MCF 10A (cell line): Measurements from ENCODE around the gene PTTG1IP. TPM values are rescaled to one million over a fixed set of nuclear protein-coding genes. Genes with fewer than 3 reads are reported as not detected.

ENCODE experiments used
- BruUV-seq: library from RNA; stranded (reverse); fragments of 400-500 nt; replicated peaks from 2 replicates; lab custom pipeline; 2021; lab: Mats Ljungman, UMichigan
- CTCF ChIA-PET: fragments of 300-600 bp; sonication (Branson Sonifier 250); formaldehyde crosslinking; extraction: SDS; loops from one replicate; lab custom pipeline; 2021; ENCODE audit warnings: antibody characterized with exemption, inconsistent platforms; lab: Yijun Ruan, JAX
- POLR2A ChIA-PET: fragments of 300-600, 350-650 bp; sonication (Branson Sonifier 250); formaldehyde crosslinking; extraction: SDS; loops from one replicate; lab custom pipeline; 2020; ENCODE audit warnings: antibody characterized with exemption, inconsistent platforms; lab: Yijun Ruan, JAX
- DNase-seq: peaks from one replicate; pipeline ENCODE4 v3.0.0-alpha.2; 2018; ENCODE audit not compliant: unreplicated experiment
- H3K27ac Mint-ChIP-seq: one replicate; pipeline ENCODE4 v1.8.0; 2022; ENCODE audit warnings: mild to moderate bottlenecking, low read depth, mixed read lengths; ENCODE audit not compliant: unreplicated experiment
- H3K27me3 Mint-ChIP-seq: one replicate; pipeline ENCODE4 v1.8.0; 2022; ENCODE audit warnings: mixed read lengths; ENCODE audit not compliant: insufficient read depth, unreplicated experiment
- H3K36me3 Mint-ChIP-seq: one replicate; pipeline ENCODE4 v1.8.0; 2022; ENCODE audit warnings: mild to moderate bottlenecking, moderate library complexity, mixed read lengths; ENCODE audit not compliant: insufficient read depth, unreplicated experiment
- H3K4me1 Mint-ChIP-seq: one replicate; pipeline ENCODE4 v1.8.0; 2022; ENCODE audit warnings: mixed read lengths; ENCODE audit not compliant: insufficient read depth, unreplicated experiment
- H3K4me3 Mint-ChIP-seq: one replicate; pipeline ENCODE4 v1.8.0; 2022; ENCODE audit warnings: mild to moderate bottlenecking, moderate library complexity, mixed read lengths; ENCODE audit not compliant: unreplicated experiment
- H3K9me3 Mint-ChIP-seq: one replicate; pipeline ENCODE4 v1.8.0; 2022; ENCODE audit warnings: mixed read lengths; ENCODE audit not compliant: unreplicated experiment
- intact Hi-C: fragments of 100-400 bp; cut with micrococcal nuclease; formaldehyde crosslinking; loops from 2 replicates; pipeline ENCODE4 v1.14.1; 2022
- total RNA-seq: library from RNA; stranded (reverse); gene quantifications from 2 replicates; pipeline ENCODE4 v1.2.3, GENCODE V29; 2022
- TF ChIP-seq, protein P1 (sequence below): fragments of 200-600 bp; IDR thresholded peaks from one replicate; pipeline ENCODE4 v1.8.0; 2022; ENCODE audit warnings: antibody characterized with exemption, mild to moderate bottlenecking; ENCODE audit not compliant: unreplicated experiment

The PTTG1IP gene
- total RNA-seq, 1 experiment from 2014 or later, result 338 TPM

DNA sequence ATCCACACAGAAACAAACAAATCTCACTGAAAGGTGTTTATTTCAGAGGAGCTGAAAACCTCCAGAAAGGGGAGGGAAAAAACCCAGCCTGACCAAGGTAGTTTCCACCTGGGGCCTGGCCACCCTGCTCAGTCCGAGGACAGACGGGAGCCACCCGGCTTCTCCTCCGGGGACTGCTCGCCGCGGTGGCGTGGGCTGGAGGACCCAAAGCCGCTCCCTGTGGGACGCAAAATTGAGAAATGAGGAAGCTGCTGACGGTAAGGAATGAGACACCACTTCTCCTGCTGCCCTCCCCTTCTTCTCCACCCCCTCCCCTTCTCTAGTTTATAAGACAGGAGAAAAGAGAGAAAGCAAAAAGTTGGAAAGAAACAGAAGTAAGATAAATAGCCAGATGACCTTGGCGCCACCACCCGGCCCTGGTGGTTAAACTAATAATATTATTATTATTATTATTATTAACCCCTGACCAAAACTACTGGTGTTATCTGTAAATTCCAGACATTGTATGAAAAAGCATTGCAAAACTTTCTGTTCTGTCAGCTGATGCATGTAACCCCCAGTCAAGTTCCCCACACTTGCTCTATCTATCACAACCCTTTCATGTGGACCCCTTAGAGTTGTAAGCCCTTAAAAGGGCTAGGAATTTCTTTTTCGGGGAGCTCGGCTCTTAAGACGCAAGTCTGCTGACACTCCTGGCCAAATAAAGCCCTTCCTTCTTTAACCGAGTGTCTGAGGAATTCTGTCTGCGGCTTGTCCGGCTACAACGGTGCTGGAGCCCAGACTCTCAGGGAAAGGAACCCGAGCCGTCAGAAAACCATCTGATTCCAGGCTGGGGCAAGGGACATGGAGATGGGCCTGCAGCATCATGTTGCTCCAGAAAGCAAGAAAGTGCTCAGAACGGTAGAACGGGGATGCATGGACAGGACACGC is 34.7 kb upstream of the PTTG1IP start:
- no peaks in the 10 kb centered on the region for H3K27me3 Mint-ChIP-seq
- CTCF ChIA-PET, result interaction anchor here (0.6 to 1.2 kb wide), 4 partner anchors 13 to 442 kb away, joined by 3 to 6 read pairs (median 4); no protein-coding TSS in a partner anchor

DNA sequence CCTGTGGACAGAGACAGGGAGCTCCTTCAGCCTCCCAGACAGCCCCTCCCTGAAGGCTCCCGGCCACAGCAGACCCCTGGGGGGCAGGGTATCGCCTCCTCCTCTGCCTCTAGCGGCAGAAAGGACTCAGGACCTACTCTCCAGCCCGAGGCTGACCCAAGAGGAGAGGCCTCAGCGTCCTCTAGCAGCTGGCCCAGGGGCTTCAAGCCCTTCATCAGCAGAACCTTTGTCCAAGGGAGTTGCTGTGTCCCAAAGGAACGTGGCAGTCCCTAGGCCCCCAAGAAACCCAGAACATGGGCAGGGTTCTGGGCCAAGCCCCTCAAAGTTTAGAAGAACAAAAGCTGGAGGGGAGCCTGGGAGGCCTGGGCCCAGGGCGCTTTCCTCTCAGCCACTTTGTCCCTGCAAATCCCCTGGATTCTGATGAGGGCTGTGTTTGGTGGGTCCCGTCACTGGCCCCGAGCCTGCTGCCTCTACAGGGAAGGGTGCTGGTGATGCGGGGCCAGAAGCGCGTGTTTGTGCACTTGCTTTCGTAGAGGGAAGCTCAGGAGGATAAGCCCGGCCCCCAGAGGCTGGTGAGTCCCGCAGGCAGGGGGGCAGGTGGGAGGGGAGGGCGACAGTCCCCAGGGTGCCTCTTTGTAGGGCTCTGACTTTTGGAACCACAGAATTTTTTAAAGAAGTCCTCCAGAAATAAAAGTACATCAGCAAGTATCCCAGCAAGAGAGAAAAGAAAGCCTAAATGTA is 33.9 kb upstream of the PTTG1IP start:
- CTCF ChIA-PET, result interaction anchor here (0.9 to 1.2 kb wide), 4 partner anchors 12 to 108 kb away, joined by 3 to 6 read pairs (median 4); no protein-coding TSS in a partner anchor
- no peak overlapping the region for H3K27ac Mint-ChIP-seq
- BruUV-seq, result no TSS peak
- peaks cover 8% of the 10 kb centered on the region for H3K36me3 Mint-ChIP-seq
- H3K4me1 Mint-ChIP-seq, result peaks cover 12% of the 10 kb centered on the region
- TF ChIP-seq, protein P1, sequence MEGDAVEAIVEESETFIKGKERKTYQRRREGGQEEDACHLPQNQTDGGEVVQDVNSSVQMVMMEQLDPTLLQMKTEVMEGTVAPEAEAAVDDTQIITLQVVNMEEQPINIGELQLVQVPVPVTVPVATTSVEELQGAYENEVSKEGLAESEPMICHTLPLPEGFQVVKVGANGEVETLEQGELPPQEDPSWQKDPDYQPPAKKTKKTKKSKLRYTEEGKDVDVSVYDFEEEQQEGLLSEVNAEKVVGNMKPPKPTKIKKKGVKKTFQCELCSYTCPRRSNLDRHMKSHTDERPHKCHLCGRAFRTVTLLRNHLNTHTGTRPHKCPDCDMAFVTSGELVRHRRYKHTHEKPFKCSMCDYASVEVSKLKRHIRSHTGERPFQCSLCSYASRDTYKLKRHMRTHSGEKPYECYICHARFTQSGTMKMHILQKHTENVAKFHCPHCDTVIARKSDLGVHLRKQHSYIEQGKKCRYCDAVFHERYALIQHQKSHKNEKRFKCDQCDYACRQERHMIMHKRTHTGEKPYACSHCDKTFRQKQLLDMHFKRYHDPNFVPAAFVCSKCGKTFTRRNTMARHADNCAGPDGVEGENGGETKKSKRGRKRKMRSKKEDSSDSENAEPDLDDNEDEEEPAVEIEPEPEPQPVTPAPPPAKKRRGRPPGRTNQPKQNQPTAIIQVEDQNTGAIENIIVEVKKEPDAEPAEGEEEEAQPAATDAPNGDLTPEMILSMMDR, result no peak
- H3K9me3 Mint-ChIP-seq, result no peaks in the 10 kb centered on the region
- intact Hi-C loops, result no loop called here
- H3K4me3 Mint-ChIP-seq, result no peak overlapping the region
- POLR2A ChIA-PET, result interaction anchor here (0.6 to 1.0 kb wide), 2 partner anchors 14 to 106 kb away, joined by 3 to 4 read pairs; partner anchors contain the start of gene UBE2G2
- no peak for DNase-seq
- H3K27me3 Mint-ChIP-seq, result no peaks in the 10 kb centered on the region

More for the DNA sequence above, 34.7 kb upstream of the PTTG1IP start:
- Mint-ChIP-seq H3K4me3 (no peak overlapping the region), H3K36me3 (peaks cover under 1% of the 10 kb centered on the region), H3K27ac (no peak overlapping the region), H3K9me3 (no peaks in the 10 kb centered on the region), H3K4me1 (peaks cover 15% of the 10 kb centered on the region)
- no peak for DNase-seq
- TF ChIP-seq, protein P1, result no peak
- intact Hi-C loops, result no loop called here
- no TSS peak for BruUV-seq
- POLR2A ChIA-PET, result no interaction called here

DNA sequence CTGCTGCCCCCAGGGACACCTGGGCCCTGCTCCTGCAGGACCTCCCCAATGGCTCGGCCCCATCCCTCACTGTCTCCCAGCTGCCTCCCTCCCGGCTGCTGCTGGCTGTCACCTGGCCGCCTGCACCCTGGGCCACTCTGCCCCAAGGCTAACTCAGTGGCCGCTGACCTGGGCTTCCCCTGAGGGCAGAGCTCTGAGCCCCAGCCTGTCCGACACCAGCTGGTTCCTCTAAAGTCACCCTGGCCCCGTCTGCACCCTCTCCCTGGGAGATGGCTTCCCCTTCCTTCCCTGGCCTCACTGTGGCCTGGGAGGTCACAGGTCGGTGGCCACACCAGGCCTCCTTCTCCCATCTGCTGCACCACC is 32.2 kb upstream of the PTTG1IP start:
- BruUV-seq, result no TSS peak
- CTCF ChIA-PET, result interaction anchor here (0.6 to 0.7 kb wide), 2 partner anchors 11 to 563 kb away, joined by 3 to 4 read pairs; no protein-coding TSS in a partner anchor

More for the DNA sequence above, 32.2 kb upstream of the PTTG1IP start:
- no peak for DNase-seq
- intact Hi-C loops, result no loop called here
- Mint-ChIP-seq H3K27me3 (no peaks in the 10 kb centered on the region), H3K4me3 (no peak overlapping the region), H3K27ac (no peak overlapping the region), H3K4me1 (no peaks in the 10 kb centered on the region), H3K9me3 (no peaks in the 10 kb centered on the region), H3K36me3 (peaks cover 8% of the 10 kb centered on the region)
- POLR2A ChIA-PET, result no interaction called here
- TF ChIP-seq, protein P1, result no peak
